IMR-90 (cell line): ENCODE data around the gene GNA15.

Source experiments
- CEBPB ChIP-seq: IDR thresholded peaks from 2 replicates; pipeline ENCODE4 v1.6.1; 2012; ENCODE audit warnings: low read depth, low read length, improper control_type of control experiment
- CTCF ChIP-seq: conservative IDR thresholded peaks from 2 replicates; pipeline ENCODE4 v1.5.1; 2012; ENCODE audit warnings: mild to moderate bottlenecking, low read depth, low read length, improper control_type of control experiment
- ELK1 ChIP-seq: fragments of 150-350 bp; IDR thresholded peaks from 2 replicates; pipeline ENCODE4 v1.6.1; 2016; ENCODE audit warnings: low read depth, mild to moderate bottlenecking, low read length, moderate library complexity, borderline replicate concordance
- MXI1 ChIP-seq: IDR thresholded peaks from 2 replicates; pipeline ENCODE4 v1.6.1; 2012; ENCODE audit warnings: low read depth, mild to moderate bottlenecking, low read length, moderate library complexity, borderline replicate concordance
- POLR2A ChIP-seq: IDR thresholded peaks from 2 replicates; pipeline ENCODE4 v1.6.1; 2012; ENCODE audit warnings: mild to moderate bottlenecking, low read depth, low read length
- RAD21 ChIP-seq: IDR thresholded peaks from 2 replicates; pipeline ENCODE4 v1.6.1; 2012; ENCODE audit warnings: low read length, improper control_type of control experiment

DNA sequence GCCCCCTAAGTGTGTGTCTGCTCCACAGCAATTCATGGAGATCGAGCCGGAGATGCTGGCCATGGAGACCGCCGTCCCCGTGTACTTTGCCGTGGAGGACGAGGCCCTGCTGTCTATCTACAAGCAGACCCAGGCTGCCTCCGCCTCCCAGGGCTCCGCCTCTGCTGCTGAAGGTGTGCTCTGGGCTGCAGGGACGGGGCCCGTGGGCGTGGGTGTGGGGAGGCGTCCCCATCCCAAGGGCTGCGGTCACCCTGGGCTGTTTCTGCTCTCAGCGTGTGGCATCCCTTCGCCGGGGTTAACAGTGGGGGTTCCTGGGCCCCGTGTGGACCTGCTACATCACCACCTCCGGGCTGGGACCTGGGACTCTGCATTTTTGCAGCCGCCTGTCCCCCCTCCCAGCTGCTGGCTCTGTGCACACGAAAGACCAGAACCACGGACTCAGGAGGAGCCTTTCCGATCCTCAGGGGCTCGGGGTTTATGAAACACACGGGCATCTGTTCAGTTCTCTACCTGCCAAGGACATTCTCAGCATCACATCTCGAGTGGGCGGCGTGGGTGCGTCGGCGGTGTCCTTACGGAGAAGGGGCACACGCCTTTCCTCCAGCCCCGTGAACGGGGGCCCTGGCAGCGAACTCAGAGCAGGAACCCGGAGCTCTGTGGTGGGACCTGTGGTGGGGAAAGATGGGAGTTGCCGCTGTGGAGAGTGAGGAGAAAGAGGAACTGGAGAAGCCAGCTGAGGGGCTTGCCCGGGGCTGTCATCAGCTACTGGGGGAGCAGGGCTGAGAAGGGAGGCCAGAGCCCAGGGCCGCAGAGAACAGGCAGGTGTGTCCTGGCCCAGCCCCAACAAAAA lies 57.6 kb downstream of the GNA15 start:
- no peak for TF ChIP-seq CTCF
- no peak for TF ChIP-seq RAD21
- no peak for TF ChIP-seq ELK1
- no peak for TF ChIP-seq MXI1
- TF ChIP-seq POLR2A = no peak
- no peak for TF ChIP-seq CEBPB
